CD4-positive, alpha-beta T cell (primary cell): Measurements from ENCODE around the gene RPL7L1. TPM values are rescaled to one million over a fixed set of nuclear protein-coding genes. Genes with fewer than 3 reads are reported as not detected.

ENCODE experiments used
- ATAC-seq: fragments of 200-7000 bp; cut with Tn5 transposase; one replicate; pipeline ENCODE4 v1.10.0; 2022; ENCODE audit warnings: mild to moderate bottlenecking; ENCODE audit not compliant: poor library complexity
- CTCF ChIA-PET: fragments of 350-600 bp; sonication (Branson Sonifier 250); formaldehyde crosslinking; loops from one replicate; lab custom pipeline; 2021; ENCODE audit warnings: antibody characterized with exemption, inconsistent platforms; lab: Charles Lee
- POLR2A ChIA-PET: fragments of 350-600 bp; sonication (Branson Sonifier 250); formaldehyde crosslinking; loops from one replicate; lab custom pipeline; 2021; ENCODE audit warnings: antibody characterized with exemption, inconsistent platforms; lab: Charles Lee
- DNase-seq, 14 experiments: peaks; one replicate each; pipeline ENCODE4 v3.0.0-alpha.2; 2013 to 2020; ENCODE audit warnings: mixed read lengths in 2 of 14
- H3K27ac ChIP-seq, 2 donors: one replicate each; pipeline versions ENCODE4 v1.5.1 to v1.7.0; 2013; ENCODE audit warnings: low read length in 2 of 2, low read depth in 1 of 2, mild to moderate bottlenecking in 1 of 2
- H3K27me3 ChIP-seq, 2 experiments: 1 replicate in 1 of 2; 2 replicates in 1 of 2; pipeline versions ENCODE4 v1.6.1 to v1.7.0; 2013; ENCODE audit warnings: low read length in 2 of 2, control low read depth in 1 of 2, mild to moderate bottlenecking in 1 of 2, moderate library complexity in 1 of 2; ENCODE audit not compliant: insufficient read depth in 2 of 2, control insufficient read depth in 1 of 2
- H3K36me3 ChIP-seq: one replicate; pipeline ENCODE4 v1.6.1; 2013; ENCODE audit warnings: low read length, control low read depth; ENCODE audit not compliant: insufficient read depth
- H3K4me1 ChIP-seq: one replicate; pipeline ENCODE4 v1.6.1; 2013; ENCODE audit warnings: low read length, control low read depth; ENCODE audit not compliant: insufficient read depth
- H3K4me3 ChIP-seq: one replicate; pipeline ENCODE4 v1.5.1; 2013; ENCODE audit warnings: mild to moderate bottlenecking, low read length, moderate library complexity
- H3K9me3 ChIP-seq, 2 experiments: 1 replicate in 1 of 2; 2 replicates in 1 of 2; pipeline versions ENCODE4 v1.6.1 to v1.7.0; 2013; ENCODE audit warnings: low read length in 2 of 2, mild to moderate bottlenecking in 2 of 2, control low read depth in 1 of 2, moderate library complexity in 1 of 2; ENCODE audit not compliant: control insufficient read depth in 1 of 2, insufficient read depth in 1 of 2
- H3K27ac Mint-ChIP-seq: one replicate; pipeline ENCODE4 v1.8.0; 2020; ENCODE audit warnings: mixed read lengths
- H3K27me3 Mint-ChIP-seq: one replicate; pipeline ENCODE4 v1.8.0; 2021; ENCODE audit warnings: mixed read lengths
- H3K36me3 Mint-ChIP-seq: one replicate; pipeline ENCODE4 v1.8.0; 2021; ENCODE audit warnings: low read depth, mixed read lengths
- H3K4me1 Mint-ChIP-seq: one replicate; pipeline ENCODE4 v1.8.0; 2021; ENCODE audit warnings: low read depth, mixed read lengths
- H3K4me3 Mint-ChIP-seq: one replicate; pipeline ENCODE4 v1.8.0; 2020; ENCODE audit warnings: mild to moderate bottlenecking, mixed read lengths
- H3K9me3 Mint-ChIP-seq: one replicate; pipeline ENCODE4 v1.8.0; 2020; ENCODE audit warnings: mixed read lengths
- CTCF ChIP-seq: fragments of 200-600 bp; IDR thresholded peaks from one replicate; pipeline ENCODE4 v1.8.0; 2022; ENCODE audit warnings: antibody characterized with exemption, mild to moderate bottlenecking
- intact Hi-C, 2 experiments: fragments of 100-400 bp; cut with DNase I in 1 of 2; cut with micrococcal nuclease in 1 of 2; formaldehyde crosslinking; loops; one replicate each; pipeline versions ENCODE4 v1.15.1 to v1.9.0; 2023 to 2025; cut with DNase I, micrococcal nuclease
- total RNA-seq, 174 experiments: library from RNA in 2 of 174; stranded (reverse) in 2 of 174; gene quantifications; one replicate each; pipeline ENCODE4 v1.2.3 and lab custom pipeline; 2021 to 2026

Gene RPL7L1
- total RNA-seq, 2 experiments from 2014 or later: 76.1 TPM

GRCh38 chr6:42928986-42929820 lies 49.8 kb downstream of the RPL7L1 start, which contains the start of gene CNPY3:
TSS of gene CNPY3 (plus strand) at chr6:42929480. CDS start at chr6:42929571, 91 bp downstream.
- Mint-ChIP-seq H3K27ac (peak within 1 kb of the TSS; percentile 99), H3K4me1 (peaks cover 53% of the 10 kb centered on the region)
- H3K4me1 ChIP-seq: peaks cover 52% of the 10 kb centered on the region

GRCh38 chr6:42929821-42930360 lies 50.5 kb downstream of the RPL7L1 start:
- DNase-seq: peak in 12 of 14 experiments; percentile 24 to 85 (median 40)
- peak overlapping the region; percentile 79 for H3K4me3 ChIP-seq
- H3K27me3 Mint-ChIP-seq: no peaks in the 10 kb centered on the region
- no peaks in the 10 kb centered on the region for H3K27me3 ChIP-seq
- H3K4me1 Mint-ChIP-seq: peaks cover 53% of the 10 kb centered on the region
- no peaks in the 10 kb centered on the region for H3K9me3 Mint-ChIP-seq
- ATAC-seq: peak; percentile 35
- peak overlapping the region; percentile 99 for H3K4me3 Mint-ChIP-seq
- H3K27ac Mint-ChIP-seq: peak overlapping the region; percentile 99
- H3K36me3 ChIP-seq: peaks cover 23% of the 10 kb centered on the region
- H3K27ac ChIP-seq: peak overlapping the region; percentile 88 to 96
- H3K4me1 ChIP-seq: peaks cover 59% of the 10 kb centered on the region
- H3K36me3 Mint-ChIP-seq: peaks cover 50% of the 10 kb centered on the region
- ChIA-PET POLR2A (interaction anchor here (0.6 to 4.0 kb wide), 55 partner anchors 8 to 1143 kb away, joined by 3 to 135 read pairs (median 6); partner anchors contain the start of genes ABCC10, BICRAL, CUL7 and CUL9), CTCF (interaction anchor here (0.8 to 1.7 kb wide), 5 partner anchors 49 to 214 kb away, joined by 3 to 4 read pairs (median 3); partner anchors contain the start of genes PEX6 and RPL7L1)
- intact Hi-C loops: loop anchor here (1.0 to 5.0 kb wide), 8 partner anchors 48 to 587 kb away; partner anchors contain the start of genes PEX6 (in 2 of the 2), SRF (in 2 of the 2), CUL7 (in 1 of the 2) and KLC4 (in 1 of the 2)
- no peak for TF ChIP-seq CTCF
- H3K9me3 ChIP-seq: no peaks in the 10 kb centered on the region

More at GRCh38 chr6:42928986-42929820, 49.8 kb downstream of the RPL7L1 start, which contains the start of gene CNPY3:
- no peaks in the 10 kb centered on the region for H3K27me3 ChIP-seq
- H3K27ac ChIP-seq: peak within 1 kb of the TSS; percentile 88 to 96
- H3K27me3 Mint-ChIP-seq: no peaks in the 10 kb centered on the region
- intact Hi-C loops: loop anchor here (1.0 to 5.0 kb wide), 6 partner anchors 50 to 588 kb away; partner anchors contain the start of genes PEX6 (in 2 of the 2), SRF (in 2 of the 2), CUL7 (in 1 of the 2) and KLHDC3 (in 1 of the 2)
- ChIA-PET CTCF (interaction anchor here (0.8 to 1.7 kb wide), 5 partner anchors 49 to 214 kb away, joined by 3 to 4 read pairs (median 3); partner anchors contain the start of genes PEX6 and RPL7L1), POLR2A (interaction anchor here (0.7 to 4.0 kb wide), 57 partner anchors 9 to 1143 kb away, joined by 3 to 135 read pairs (median 5); partner anchors contain the start of genes ABCC10, BICRAL, CUL7 and CUL9)
- peak; percentile 75 for ATAC-seq
- H3K36me3 ChIP-seq: peaks cover 17% of the 10 kb centered on the region
- H3K4me3 ChIP-seq: peak within 1 kb of the TSS; percentile 79
- H3K9me3 Mint-ChIP-seq: no peaks in the 10 kb centered on the region
- peak; percentile 90 to 98 (median 92) for DNase-seq
- TF ChIP-seq CTCF: no peak
- H3K9me3 ChIP-seq: no peaks in the 10 kb centered on the region
- peaks cover 43% of the 10 kb centered on the region for H3K36me3 Mint-ChIP-seq
- H3K4me3 Mint-ChIP-seq: peak within 1 kb of the TSS; percentile 99

GRCh38 chr6:42932412-42932811 lies 53.0 kb downstream of the RPL7L1 start:
- Histone ChIP-seq H3K27ac (peak overlapping the region; percentile 33 to 42), H3K4me1 (peaks cover 69% of the 10 kb centered on the region), H3K36me3 (peaks cover 46% of the 10 kb centered on the region), H3K27me3 (no peaks in the 10 kb centered on the region), H3K9me3 (no peaks in the 10 kb centered on the region), H3K4me3 (peak overlapping the region; percentile 6)
- TF ChIP-seq CTCF: no peak
- H3K4me3 Mint-ChIP-seq: peak overlapping the region; percentile 75
- DNase-seq (no peak), ATAC-seq (no peak)
- no peaks in the 10 kb centered on the region for H3K27me3 Mint-ChIP-seq
- H3K36me3 Mint-ChIP-seq: peaks cover 75% of the 10 kb centered on the region
- no peaks in the 10 kb centered on the region for H3K9me3 Mint-ChIP-seq
- POLR2A ChIA-PET: interaction anchor here (1.9 kb wide), 1 partner anchor 52 kb away, joined by 7 read pairs; the partner anchor contains the start of gene PPP2R5D
- intact Hi-C loops: loop anchor here in 1 of 2 experiments (5.0 kb wide), 1 partner anchor 50 kb away; no protein-coding TSS in a partner anchor
- H3K4me1 Mint-ChIP-seq: peaks cover 57% of the 10 kb centered on the region
- CTCF ChIA-PET: no interaction called here
- peak overlapping the region; percentile 99 for H3K27ac Mint-ChIP-seq
